ENCODE results near the gene IRAK1. TPM values are rescaled to one million over a fixed set of nuclear protein-coding genes. Genes with fewer than 3 reads are reported as not detected.

The IRAK1 gene
- polyA plus RNA-seq, 1 donor from 2014 or later: 6.8 TPM

Small RNAs within 50 kb of the gene (small RNA-seq; reads per million reads assigned to genes)
- gene MIR3202-1: 0 reads per million in 3 experiments

Other genes with a start within 250 kb of the IRAK1 start
- not detected in 2 replicates for gene SRPK3, start 238.9 kb downstream of the IRAK1 start, polyA plus RNA-seq
- 64.7 and 72.7 TPM in 2 replicates for gene IDH3G, start 225.5 kb downstream of the IRAK1 start, polyA plus RNA-seq
- gene SSR4, start 225.2 kb downstream of the IRAK1 start, polyA plus RNA-seq: 186 and 192 TPM in 2 replicates
- gene PDZD4, start 189.4 kb downstream of the IRAK1 start, polyA plus RNA-seq: 343 and 389 TPM in 2 replicates
- 88.0 and 119 TPM in 2 replicates for gene L1CAM, start 133.7 kb downstream of the IRAK1 start, polyA plus RNA-seq
- not detected in 2 replicates for gene AVPR2, start 115.2 kb downstream of the IRAK1 start, polyA plus RNA-seq
- gene ARHGAP4, start 93.6 kb downstream of the IRAK1 start, polyA plus RNA-seq: 11.2 and 12.1 TPM in 2 replicates
- gene NAA10, start 84.9 kb downstream of the IRAK1 start, polyA plus RNA-seq: 117 and 159 TPM in 2 replicates
- gene RENBP, start 75.3 kb downstream of the IRAK1 start, polyA plus RNA-seq: 0.89 and 2.5 TPM in 2 replicates
- 7.3 and 10.3 TPM in 2 replicates for gene HCFC1, start 48.1 kb downstream of the IRAK1 start, polyA plus RNA-seq
- 5.2 and 6.3 TPM in 2 replicates for gene TMEM187, start 47.1 kb downstream of the IRAK1 start, polyA plus RNA-seq
- 14.5 and 36.1 TPM in 2 replicates for gene MECP2, start 77.8 kb upstream of the IRAK1 start, polyA plus RNA-seq
- gene OPN1LW, start 124.3 kb upstream of the IRAK1 start, polyA plus RNA-seq: not detected in 2 replicates
- gene OPN1MW, start 162.7 kb upstream of the IRAK1 start, polyA plus RNA-seq: not detected in 2 replicates
- gene OPN1MW2, start 199.9 kb upstream of the IRAK1 start, polyA plus RNA-seq: not detected in 2 replicates
- not detected in 2 replicates for gene OPN1MW3, start 237.7 kb upstream of the IRAK1 start, polyA plus RNA-seq